ENCODE measurements around the gene GRAMD2B.

Gene GRAMD2B

DNA sequence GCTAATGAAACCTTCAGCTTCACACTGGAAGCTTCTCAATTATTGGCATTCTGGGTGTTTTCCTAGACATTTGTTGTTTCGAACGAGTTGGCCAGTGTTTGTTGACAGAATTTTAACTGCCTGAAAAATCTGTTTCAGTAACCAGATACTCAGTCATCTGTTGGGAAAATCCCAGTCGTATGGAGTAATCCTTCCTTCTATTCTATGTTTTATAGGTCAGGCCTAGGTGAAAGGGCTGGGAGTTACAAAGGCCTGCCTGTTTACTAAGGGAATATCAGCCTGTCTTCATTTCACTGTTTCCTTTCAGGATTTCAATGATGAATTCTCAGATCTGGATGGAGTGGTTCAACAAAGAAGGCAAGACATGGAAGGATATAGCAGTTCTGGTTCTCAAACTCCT lies 59.9 kb downstream of the GRAMD2B start:
- FAIRE-seq: no peak

- FAIRE-seq: no peak
Observed at GRCh38 chr5:126484253-126484652, 61.0 kb downstream of the GRAMD2B start.

DNA sequence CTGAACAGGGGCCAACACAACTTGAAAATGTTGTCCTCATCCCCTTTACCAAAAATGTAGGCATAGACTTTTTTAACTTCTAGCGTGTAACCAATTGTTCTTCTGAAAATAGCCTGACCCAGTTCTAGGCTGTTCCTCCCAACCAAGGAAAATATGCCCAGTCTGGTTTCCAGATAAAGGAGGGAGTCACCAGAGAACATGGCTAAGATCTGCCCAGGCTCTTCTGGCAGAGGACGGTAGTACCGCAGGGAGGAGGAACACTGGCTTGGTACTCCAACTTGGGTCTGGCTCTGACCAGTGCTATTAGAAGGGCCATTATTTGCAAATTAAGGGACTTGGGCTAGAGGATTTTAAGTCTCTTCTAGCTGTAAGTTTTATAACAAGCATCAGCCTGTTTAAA lies 63.1 kb downstream of the GRAMD2B start:
- no peak for FAIRE-seq

DNA sequence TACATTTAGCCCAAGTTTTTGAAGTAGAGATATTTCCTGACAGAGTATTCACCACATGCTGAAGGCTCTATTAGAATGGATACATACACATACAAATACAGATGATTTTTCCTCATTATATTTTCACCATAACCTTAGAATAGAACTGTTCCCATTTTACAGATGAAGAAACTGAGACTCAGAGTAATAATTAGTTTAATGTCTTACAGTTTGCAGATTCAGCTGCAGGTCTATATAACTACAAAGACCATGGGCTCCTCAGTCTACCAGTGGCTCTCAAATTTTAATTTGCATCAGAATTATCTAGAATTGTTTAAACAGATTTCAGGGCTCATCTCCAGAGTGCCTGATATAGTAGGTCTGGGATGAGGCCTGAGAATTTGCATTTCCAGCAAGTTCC lies 64.4 kb downstream of the GRAMD2B start:
- FAIRE-seq: no peak

DNA sequence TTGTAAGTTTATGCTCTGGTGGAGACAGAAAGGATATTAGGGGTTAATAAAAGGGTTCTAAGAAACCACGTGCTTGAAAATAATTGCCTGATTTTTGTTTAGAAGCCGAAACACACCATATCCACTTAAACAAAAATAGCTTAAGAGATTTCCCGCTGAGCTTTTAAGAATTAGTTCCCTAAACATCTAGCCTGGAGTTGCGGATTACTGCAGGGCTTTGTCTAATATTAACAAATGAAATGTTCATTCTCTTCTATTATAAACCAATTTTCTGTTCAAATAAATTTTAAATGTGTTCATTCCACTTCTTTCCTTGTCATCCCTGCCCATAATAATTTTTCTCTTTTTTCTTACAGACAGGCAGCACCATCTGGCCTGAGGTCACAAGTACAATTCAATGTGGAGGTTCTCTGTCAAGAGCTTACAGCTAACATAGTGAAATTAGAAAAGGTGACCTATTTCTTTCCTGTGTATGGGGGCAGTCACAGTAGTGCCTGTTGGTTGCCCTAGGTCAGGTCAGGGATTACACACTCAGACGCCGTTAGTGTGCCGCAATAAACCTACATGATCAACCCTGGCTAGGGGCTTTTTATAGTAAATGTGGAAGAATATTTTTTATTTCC lies 65.3 kb downstream of the GRAMD2B start:
- no peak for FAIRE-seq

DNA sequence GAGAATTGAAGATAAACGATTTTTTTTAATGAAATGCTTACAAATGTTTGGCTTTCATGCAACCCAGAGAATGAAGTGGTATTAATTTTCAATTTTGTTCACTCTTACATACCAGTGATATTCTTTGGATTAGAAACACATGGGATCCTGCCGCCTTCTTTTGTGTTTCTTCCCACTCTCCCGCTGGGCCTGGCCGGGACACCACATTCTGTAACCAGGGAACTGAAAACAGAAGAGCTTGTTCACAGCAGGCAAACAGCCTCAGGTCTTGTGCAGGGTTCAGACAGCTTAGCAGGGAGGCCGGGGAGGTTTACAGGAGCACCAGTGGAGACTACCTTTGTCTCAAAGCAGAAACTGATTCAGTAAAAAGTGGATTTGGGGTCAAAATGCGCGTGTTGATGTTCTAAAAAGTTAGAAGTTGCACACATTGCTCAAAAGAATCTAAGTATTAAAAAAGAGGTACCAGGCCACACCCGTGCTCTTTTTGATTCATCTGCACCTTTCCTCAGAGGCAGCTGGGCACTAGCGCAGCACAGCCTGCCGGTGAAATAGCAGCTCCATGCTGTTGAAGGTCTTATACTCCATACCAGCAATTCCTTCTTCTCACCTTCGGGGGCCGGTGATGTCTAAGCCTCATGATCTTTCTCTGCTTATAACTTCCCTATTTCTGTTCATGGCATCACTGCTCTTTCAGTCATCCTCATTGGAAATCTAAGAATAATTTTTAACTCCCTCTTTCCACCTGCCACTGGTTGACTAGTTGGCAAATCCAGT lies 67.1 kb downstream of the GRAMD2B start:
- no peak for FAIRE-seq

DNA sequence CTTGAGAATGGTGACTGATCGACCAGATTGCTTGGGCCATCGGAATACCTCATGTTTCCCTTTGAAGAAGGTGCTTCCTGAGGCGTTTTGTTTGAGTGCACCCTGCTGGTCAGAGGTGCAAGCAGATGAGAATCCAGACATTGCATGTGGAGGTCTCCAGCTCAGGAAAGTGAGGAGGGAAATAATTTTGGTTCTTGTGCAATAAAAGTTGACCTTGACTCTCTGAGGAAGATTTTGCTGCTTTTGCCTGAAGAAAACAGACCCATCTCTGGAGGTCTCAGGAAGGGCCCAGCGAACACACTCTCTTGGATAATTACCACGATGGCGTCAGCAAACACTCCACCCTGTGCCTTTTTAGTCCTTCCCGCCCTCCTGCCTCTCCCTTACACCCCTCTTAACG lies 69.7 kb downstream of the GRAMD2B start:
- no peak for FAIRE-seq

DNA sequence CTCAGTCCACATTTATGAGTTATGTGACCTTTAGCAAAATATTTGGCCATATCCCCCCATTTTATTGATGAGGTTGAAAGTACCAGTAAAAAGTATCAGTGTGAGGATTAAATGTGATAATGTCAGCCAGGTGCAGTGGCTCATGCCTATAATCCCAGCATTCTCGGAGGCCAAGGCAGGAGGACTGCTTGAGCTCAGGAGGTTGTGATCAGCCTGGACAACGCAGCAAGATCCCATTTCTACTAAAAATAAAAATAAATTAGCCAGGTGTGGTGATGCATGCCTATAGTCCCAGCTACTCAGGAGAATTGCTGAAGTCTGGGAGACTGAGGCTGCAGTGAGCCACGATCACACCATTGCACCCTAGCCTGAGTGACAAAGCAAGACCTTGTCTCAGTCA lies 71.2 kb downstream of the GRAMD2B start:
- no peak for FAIRE-seq

DNA sequence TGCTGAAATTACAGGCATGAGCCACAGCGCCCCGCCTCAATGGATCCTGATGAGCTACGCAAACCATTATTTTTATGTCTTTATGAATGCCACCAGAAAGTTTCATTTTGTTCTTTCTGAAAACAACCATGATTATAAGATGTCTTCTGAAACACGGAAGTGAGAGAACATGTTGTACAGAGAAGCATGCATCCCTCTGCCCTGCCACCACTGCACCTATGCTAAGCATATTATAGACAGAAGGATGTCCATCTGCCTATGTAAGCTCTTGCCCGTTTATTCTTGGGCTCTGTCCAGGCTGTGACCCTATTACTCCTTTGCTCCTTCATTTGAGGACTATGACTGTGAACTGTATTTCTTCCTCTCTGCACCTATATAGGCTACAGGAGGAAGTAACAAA lies 74.3 kb downstream of the GRAMD2B start:
- no peak for FAIRE-seq

DNA sequence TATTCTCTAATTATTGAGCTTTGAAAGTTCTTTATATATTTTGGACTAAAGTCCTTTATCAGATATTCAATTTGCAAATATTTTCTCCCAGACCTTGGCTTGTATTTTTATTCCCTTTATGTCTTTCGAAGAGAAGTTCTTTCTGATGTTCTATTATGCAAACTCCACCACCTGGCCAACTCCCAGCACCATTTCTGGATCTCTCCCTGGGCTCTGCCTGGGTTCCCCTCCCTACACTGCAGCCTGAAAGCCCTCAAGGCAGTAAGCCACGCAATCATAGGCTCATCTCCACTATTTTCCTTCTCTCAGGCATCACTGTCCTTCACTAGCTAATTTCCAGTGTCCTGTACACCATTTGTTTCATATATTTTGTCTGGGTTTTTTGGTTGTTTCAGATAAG lies 76.1 kb downstream of the GRAMD2B start:
- FAIRE-seq: no peak

GRCh38 chr5:126499853-126500342 lies 76.7 kb downstream of the GRAMD2B start:
- FAIRE-seq: no peak

DNA sequence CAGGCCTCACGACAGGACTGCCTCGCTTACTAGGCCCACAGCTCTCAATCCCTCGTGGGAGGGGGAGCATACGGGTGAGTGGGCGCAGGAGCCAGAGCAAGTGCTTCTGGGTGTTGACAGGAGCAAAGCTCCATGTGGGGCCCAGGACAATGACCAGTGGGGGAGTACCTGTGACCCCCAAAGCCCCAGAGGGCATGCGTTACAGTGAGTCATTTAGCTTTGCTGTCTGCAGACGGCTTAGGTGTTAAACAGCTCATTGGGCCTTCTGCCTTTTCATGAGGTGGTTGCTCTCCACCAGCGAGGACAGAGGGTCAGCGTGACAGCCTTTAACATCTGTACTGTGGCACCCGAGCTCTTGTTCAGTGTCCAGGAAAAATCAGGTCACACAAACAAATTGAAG lies 78.2 kb downstream of the GRAMD2B start:
- FAIRE-seq: no peak

DNA sequence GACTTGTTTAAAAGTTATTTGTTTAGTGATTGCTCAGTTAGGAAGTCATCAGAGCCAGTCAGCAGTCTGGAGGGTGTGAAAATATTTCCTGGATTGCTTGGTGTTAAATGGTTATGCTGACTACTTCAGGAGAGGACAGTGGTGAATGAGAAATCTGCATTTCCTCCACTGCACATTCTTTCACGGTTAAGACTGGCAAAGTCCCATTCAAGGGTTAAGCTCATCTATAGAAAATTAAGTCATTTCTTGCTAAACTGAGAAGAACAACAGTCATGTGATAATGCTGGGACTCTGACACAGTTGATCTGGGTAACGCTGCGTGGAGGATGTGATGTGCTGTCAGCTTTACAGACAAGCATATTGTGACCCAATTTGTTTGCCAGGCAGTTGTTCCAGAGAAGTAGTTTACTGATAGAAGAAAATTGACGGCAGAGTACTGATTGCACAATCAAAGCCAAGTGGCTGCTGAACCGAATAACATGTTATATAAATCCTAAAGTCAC lies 80.4 kb downstream of the GRAMD2B start:
- no peak for FAIRE-seq

DNA sequence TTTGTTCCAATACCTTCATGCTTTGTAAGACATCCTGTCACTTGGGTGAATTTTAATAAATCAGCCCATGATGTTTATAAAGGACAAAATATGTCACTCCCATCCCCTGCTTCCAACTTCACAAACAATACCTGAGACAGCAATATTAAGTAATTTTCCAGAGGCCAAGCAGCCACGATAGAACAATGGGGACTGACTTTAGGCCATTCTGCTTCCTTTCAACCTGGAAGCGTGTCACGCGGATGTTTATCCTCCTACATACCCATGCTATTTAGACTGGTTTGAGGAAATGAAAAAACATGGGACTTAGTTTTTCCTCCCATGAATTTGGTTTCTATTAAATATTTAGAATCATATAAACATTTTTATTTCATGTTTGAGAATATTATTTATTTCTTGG lies 82.9 kb downstream of the GRAMD2B start:
- FAIRE-seq: no peak

GRCh38 chr5:126508251-126508961 lies 85.2 kb downstream of the GRAMD2B start:
- FAIRE-seq: no peak

DNA sequence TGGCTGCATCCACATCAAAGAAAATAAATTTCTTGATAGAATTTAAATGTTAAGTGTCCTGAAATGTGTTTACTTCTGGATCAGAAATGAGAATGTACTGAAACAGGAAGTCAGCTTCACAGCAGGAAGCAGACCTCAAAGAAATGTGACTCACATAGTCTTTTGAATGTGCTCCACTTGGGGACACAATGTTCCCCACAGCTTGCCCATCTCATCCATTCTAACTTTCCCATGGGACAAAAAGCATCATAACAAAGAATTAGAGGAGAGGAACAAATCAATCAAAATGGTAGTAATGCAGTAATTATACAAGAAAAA lies 85.7 kb downstream of the GRAMD2B start:
- FAIRE-seq: no peak

DNA sequence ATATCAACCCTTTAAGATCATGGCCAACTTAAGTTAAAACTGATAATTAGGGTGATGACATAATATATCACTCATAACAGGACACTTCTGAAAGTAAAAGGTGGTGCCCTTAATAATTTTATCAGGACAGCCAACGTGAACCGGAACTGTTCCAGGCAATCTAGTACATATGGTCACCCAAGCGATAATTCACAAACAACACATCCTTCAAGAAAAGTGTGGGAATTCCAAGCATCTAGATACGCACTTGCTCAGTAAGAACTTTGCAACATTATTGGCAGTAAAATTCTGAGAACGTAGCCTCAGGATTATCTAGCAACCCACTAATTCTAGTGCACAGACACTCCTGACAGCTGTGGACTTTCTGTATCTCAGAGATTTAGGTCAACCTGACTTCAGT lies 86.1 kb downstream of the GRAMD2B start:
- no peak for FAIRE-seq

- FAIRE-seq: no peak
Observed at GRCh38 chr5:126511961-126512360, 88.8 kb downstream of the GRAMD2B start.

DNA sequence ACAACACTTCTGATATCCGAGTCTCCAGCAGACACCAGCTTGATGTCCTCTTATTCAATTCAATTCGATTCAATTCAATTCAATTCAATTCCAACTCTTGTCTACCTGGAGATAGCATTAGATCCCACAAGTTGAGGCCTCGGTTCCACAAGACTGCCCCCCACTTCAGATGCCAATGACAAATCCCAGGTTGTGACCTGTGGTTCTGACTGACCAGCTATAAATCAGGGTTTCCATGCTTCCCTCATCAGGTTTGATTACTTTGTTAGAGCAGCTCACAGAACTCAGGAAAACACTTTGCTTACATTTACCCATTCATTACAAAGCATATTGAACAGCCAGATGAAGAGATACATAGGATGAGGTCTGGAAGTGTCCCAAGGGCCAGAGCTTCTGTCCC lies 89.2 kb downstream of the GRAMD2B start:
- no peak for FAIRE-seq

DNA sequence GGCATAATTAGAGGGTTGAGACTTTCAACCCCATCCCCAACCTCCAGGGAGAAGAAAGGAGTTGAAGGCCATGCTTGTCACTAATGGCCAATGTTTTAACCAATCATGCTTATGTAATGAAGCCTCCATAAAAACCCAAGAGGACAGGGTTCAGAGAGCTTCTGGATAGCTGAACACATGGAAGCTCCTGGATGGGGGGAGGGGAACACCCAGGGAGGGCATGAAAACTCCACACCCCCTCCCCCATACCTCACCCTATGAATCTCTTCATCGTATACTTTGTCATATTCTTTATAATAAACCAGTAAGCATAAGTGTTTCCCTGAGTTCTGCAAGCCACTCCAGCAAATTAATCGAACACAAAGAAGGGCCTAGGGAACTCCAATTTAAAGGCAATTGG lies 90.1 kb downstream of the GRAMD2B start:
- FAIRE-seq: no peak

- FAIRE-seq: no peak
Observed at GRCh38 chr5:126513703-126514102, 90.5 kb downstream of the GRAMD2B start.

- FAIRE-seq: no peak
Observed at GRCh38 chr5:126514131-126514557, 90.9 kb downstream of the GRAMD2B start.

DNA sequence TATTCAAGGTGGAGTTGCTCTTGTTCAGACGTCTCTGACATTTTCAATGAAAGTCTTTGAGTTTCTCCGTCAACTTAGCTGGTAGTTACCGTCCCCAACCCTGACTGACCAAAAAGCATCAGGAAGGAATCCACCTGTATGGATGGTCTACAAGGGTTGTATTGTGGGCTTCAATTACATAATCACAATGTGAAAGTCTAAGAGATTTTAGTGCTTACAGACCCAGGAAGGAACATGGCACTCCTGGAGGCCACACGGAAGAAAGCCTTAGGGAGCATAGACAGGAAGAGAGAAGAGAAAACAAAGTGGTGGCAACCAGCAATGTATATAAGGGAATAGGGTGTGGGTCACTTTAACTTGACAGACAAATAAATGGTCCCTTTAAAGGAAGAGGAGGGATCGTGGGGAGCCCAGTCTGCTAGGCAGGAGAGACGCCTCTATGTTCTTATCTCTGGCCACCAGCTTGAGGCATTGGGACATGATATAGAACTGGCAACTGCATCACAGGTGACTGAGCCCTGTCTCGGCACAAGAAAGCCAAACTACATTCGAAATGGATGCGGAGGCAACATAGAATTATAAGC lies 91.4 kb downstream of the GRAMD2B start:
- no peak for FAIRE-seq

Data from colon (tissue), 2 donors.